ENCODE data around the gene SLC25A6. TPM values are rescaled to one million over a fixed set of nuclear protein-coding genes. Genes with fewer than 3 reads are reported as not detected.
"Not testable (repeated sequence)": the region's sequence is repeated elsewhere in the genome, so short reads cannot be mapped to it uniquely, and the experiment has no call there.

The SLC25A6 gene
- total RNA-seq, 1 experiment from 2014 or later, result 553 TPM

- no CpG with 5 or more reads among the region's 32 CpGs for WGBS (ENCODE audit: extremely low coverage, insufficient read length, low lambda C conversion rate)
- DNase-seq, result no peak
- Mint-ChIP-seq H3K27ac (no peak overlapping the region), H3K27me3 (ENCODE audit: low read depth) (peaks cover 3% of the 10 kb centered on the region; the same call in 1 of the 2 replicates), H3K4me3 (no peak overlapping the region), H3K9me3 (peaks cover 20 to 23% of the 10 kb centered on the region in 2 experiments), H3K4me1 (no peaks in the 10 kb centered on the region), H3K36me3 (ENCODE audit: insufficient read depth in 1 of 3, low read depth in 3 of 3) (peaks cover 59 to 69% (median 65%) of the 10 kb centered on the region in 3 experiments)
- Histone ChIP-seq H2BK120ac (ENCODE audit: low read depth, low read length, poor library complexity, severe bottlenecking) (no peak overlapping the region), H2AFZ (ENCODE audit: low read length) (no peak overlapping the region), H3K4ac (ENCODE audit: low read depth, low read length) (no peak overlapping the region), H3K23me2 (ENCODE audit: insufficient read length, low read depth, low read length, poor library complexity, severe bottlenecking) (no peaks in the 10 kb centered on the region), H3K27ac (ENCODE audit: insufficient read length, low read depth, low read length) (no peak overlapping the region), H4K8ac (replicated peaks; ENCODE audit: insufficient read length, low read depth, low read length) (no peak overlapping the region), H4K20me1 (ENCODE audit: control insufficient read depth, insufficient read depth, insufficient read length) (no peaks in the 10 kb centered on the region), H2BK20ac (ENCODE audit: low read depth, low read length, poor library complexity, severe bottlenecking) (no peak overlapping the region), H3K23ac (ENCODE audit: insufficient read length, low read depth, low read length) (no peak overlapping the region), H4K91ac (ENCODE audit: insufficient read length, low read depth, low read length) (no peak overlapping the region), H2BK12ac (ENCODE audit: insufficient read length, low read depth, low read length) (no peak overlapping the region), H3K9ac (ENCODE audit: extremely low read depth, insufficient read length, low read length) (no peak overlapping the region), H2AK5ac (ENCODE audit: insufficient read length, low read length) (no peak overlapping the region), H3T11ph (ENCODE audit: low read length) (no peak overlapping the region), H3K56ac (ENCODE audit: insufficient read length, low read depth, low read length) (no peak overlapping the region), H3K18ac (ENCODE audit: insufficient read length, low read depth, low read length) (no peak overlapping the region), H3K79me2 (ENCODE audit: insufficient read depth, low read length) (no peaks in the 10 kb centered on the region), H3K14ac (ENCODE audit: insufficient read depth, low read length) (no peak overlapping the region), H3K4me2 (ENCODE audit: insufficient read depth, insufficient read length, low read length) (no peak overlapping the region), H2BK15ac (ENCODE audit: low read depth, low read length) (no peak overlapping the region), H4K5ac (ENCODE audit: insufficient read length, low read depth, low read length) (no peak overlapping the region), H2BK5ac (ENCODE audit: insufficient read length, low read length) (no peak overlapping the region), H3K9me3 (ENCODE audit: control insufficient read depth, low read depth, low read length) (peaks cover 10% of the 10 kb centered on the region), H3K27me3 (ENCODE audit: insufficient read depth, low read length) (no peaks in the 10 kb centered on the region), H3K4me1 (ENCODE audit: insufficient read depth, low read length) (no peaks in the 10 kb centered on the region), H3K79me1 (ENCODE audit: insufficient read depth, low read depth, low read length, poor library complexity, severe bottlenecking) (no peaks in the 10 kb centered on the region)
- no peak for TF ChIP-seq CTCF (conservative IDR thresholded peaks at IDR 0.05)
These were observed 35.8 kb upstream of the SLC25A6 start for GRCh38 chrX:1427756-1428155.

GRCh38 chrX:1426321-1426720, 34.4 kb upstream of the SLC25A6 start:
- H4K5ac ChIP-seq (ENCODE audit: insufficient read length, low read depth, low read length); H3K4me3 Mint-ChIP-seq; H3K4me1 Mint-ChIP-seq; H3K9ac ChIP-seq (ENCODE audit: extremely low read depth, insufficient read length, low read length); H3K4me1 ChIP-seq (ENCODE audit: insufficient read depth, low read length); H2BK20ac ChIP-seq (ENCODE audit: low read depth, low read length, poor library complexity, severe bottlenecking); H3K56ac ChIP-seq (ENCODE audit: insufficient read length, low read depth, low read length); H4K20me1 ChIP-seq (ENCODE audit: control insufficient read depth, insufficient read depth, insufficient read length); H3K27me3 Mint-ChIP-seq (ENCODE audit: low read depth); H2AK5ac ChIP-seq (ENCODE audit: insufficient read length, low read length); H4K91ac ChIP-seq (ENCODE audit: insufficient read length, low read depth, low read length); H3K23ac ChIP-seq (ENCODE audit: insufficient read length, low read depth, low read length); H3T11ph ChIP-seq (ENCODE audit: low read length); H4K8ac ChIP-seq (replicated peaks; ENCODE audit: insufficient read length, low read depth, low read length); H2BK12ac ChIP-seq (ENCODE audit: insufficient read length, low read depth, low read length); H2AFZ ChIP-seq (ENCODE audit: low read length); H2BK120ac ChIP-seq (ENCODE audit: low read depth, low read length, poor library complexity, severe bottlenecking); H3K14ac ChIP-seq (ENCODE audit: insufficient read depth, low read length); H3K27ac Mint-ChIP-seq; H3K23me2 ChIP-seq (ENCODE audit: insufficient read length, low read depth, low read length, poor library complexity, severe bottlenecking); H2BK15ac ChIP-seq (ENCODE audit: low read depth, low read length); H3K27ac ChIP-seq (ENCODE audit: insufficient read length, low read depth, low read length); DNase-seq; H3K27me3 ChIP-seq (ENCODE audit: insufficient read depth, low read length); H3K79me2 ChIP-seq (ENCODE audit: insufficient read depth, low read length); H2BK5ac ChIP-seq (ENCODE audit: insufficient read length, low read length); H3K79me1 ChIP-seq (ENCODE audit: insufficient read depth, low read depth, low read length, poor library complexity, severe bottlenecking); H3K18ac ChIP-seq (ENCODE audit: insufficient read length, low read depth, low read length); H3K4me2 ChIP-seq (ENCODE audit: insufficient read depth, insufficient read length, low read length); H3K4ac ChIP-seq (ENCODE audit: low read depth, low read length): not testable (repeated sequence)
- peaks cover 25% of the 10 kb centered on the region for H3K9me3 ChIP-seq (ENCODE audit: control insufficient read depth, low read depth, low read length)
- peaks cover 33 to 37% of the 10 kb centered on the region in 2 experiments for H3K9me3 Mint-ChIP-seq
- H3K36me3 Mint-ChIP-seq (ENCODE audit: insufficient read depth in 1 of 3, low read depth in 3 of 3), result peaks cover 68 to 76% (median 72%) of the 10 kb centered on the region in 3 experiments
- no CpG with 5 or more reads among the region's 16 CpGs for WGBS (ENCODE audit: extremely low coverage, insufficient read length, low lambda C conversion rate)

All from H9 (cell line).